Measurements from ENCODE around the gene SLC26A4. TPM values are rescaled to one million over a fixed set of nuclear protein-coding genes. Genes with fewer than 3 reads are reported as not detected.

SLC26A4 gene
- total RNA-seq, 1 donor from 2014 or later, result 0.57 TPM

DNA sequence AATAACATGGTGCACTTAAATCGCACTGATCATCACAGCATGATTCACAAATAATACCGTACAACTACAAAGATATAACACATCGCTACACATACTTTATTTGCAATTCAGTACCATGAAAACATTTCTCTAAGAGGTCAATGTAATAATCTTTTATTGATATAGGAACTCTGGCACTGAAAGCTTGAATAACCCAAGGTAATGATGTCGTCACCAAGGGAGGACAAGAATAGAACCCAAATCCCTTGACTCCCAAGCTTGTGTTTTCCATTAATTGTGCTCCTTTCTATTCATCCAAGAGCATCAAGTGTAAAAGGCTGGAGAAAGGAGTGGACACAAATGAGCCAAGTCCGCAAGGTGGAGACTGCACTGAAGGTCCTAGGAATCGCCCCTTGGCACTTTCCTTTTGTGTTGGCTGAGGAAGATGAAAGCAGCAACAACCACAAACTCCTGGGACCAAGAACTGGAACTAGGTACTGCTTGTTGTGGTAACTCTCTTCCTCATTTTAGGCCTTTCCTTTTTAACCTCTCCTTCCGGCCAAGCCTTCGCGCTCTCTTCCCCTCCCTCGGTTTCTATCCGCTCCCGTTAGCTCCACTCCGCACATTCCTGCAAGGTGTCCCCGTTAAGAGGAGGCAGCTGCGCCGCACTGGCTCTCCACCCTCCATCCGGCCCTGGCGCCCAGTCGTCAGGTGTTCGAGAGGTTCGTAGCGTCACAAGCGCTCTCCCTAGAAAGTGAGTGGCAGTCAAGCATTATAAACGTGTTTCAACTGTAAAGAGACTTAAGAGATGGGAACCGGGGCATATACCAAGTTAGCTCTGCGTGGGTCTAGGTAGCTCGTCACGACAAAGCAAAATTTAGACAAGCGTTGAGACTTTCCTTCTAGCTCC, 82.3 kb downstream of the SLC26A4 start:
- peaks cover 1% of the 10 kb centered on the region for H3K36me3 Mint-ChIP-seq (ENCODE audit: low read depth, unreplicated experiment)
- Histone ChIP-seq H3K36me3 (ENCODE audit: insufficient read depth, low read length) (no peaks in the 10 kb centered on the region), H4K20me1 (ENCODE audit: insufficient read depth, low read length) (peaks cover 31% of the 10 kb centered on the region), H3K27ac (ENCODE audit: low read depth, low read length) (peak overlapping the region; percentile 92), H3K9me3 (ENCODE audit: insufficient read depth, low read depth, low read length) (no peaks in the 10 kb centered on the region), H3K4me3 (ENCODE audit: insufficient read depth, low read depth, low read length) (peak overlapping the region; percentile 91), H3K4me1 (ENCODE audit: insufficient read depth, low read length) (peaks cover 15% of the 10 kb centered on the region), H3K4me2 (ENCODE audit: low read length) (peak overlapping the region; percentile 91), H3K79me2 (ENCODE audit: insufficient read depth, low read length) (peaks cover 40% of the 10 kb centered on the region), H3K27me3 (ENCODE audit: insufficient read depth, low read length) (no peaks in the 10 kb centered on the region), H3K9ac (ENCODE audit: low read length) (peak overlapping the region; percentile 96), H2AFZ (ENCODE audit: low read depth, low read length) (peak overlapping the region; percentile 90)
- H3K4me3 Mint-ChIP-seq (ENCODE audit: unreplicated experiment), result peak overlapping the region; percentile 98
- DNase-seq (ENCODE audit: low read depth) (no peak), FAIRE-seq (no peak)
- H3K27me3 Mint-ChIP-seq (ENCODE audit: low read depth, unreplicated experiment), result no peaks in the 10 kb centered on the region
- no peaks in the 10 kb centered on the region for H3K9me3 Mint-ChIP-seq (ENCODE audit: unreplicated experiment)
- peaks cover 20% of the 10 kb centered on the region for H3K4me1 Mint-ChIP-seq (ENCODE audit: low read depth, unreplicated experiment)
- H3K27ac Mint-ChIP-seq (ENCODE audit: unreplicated experiment), result peak overlapping the region; percentile 83
- TF ChIP-seq, protein P1, sequence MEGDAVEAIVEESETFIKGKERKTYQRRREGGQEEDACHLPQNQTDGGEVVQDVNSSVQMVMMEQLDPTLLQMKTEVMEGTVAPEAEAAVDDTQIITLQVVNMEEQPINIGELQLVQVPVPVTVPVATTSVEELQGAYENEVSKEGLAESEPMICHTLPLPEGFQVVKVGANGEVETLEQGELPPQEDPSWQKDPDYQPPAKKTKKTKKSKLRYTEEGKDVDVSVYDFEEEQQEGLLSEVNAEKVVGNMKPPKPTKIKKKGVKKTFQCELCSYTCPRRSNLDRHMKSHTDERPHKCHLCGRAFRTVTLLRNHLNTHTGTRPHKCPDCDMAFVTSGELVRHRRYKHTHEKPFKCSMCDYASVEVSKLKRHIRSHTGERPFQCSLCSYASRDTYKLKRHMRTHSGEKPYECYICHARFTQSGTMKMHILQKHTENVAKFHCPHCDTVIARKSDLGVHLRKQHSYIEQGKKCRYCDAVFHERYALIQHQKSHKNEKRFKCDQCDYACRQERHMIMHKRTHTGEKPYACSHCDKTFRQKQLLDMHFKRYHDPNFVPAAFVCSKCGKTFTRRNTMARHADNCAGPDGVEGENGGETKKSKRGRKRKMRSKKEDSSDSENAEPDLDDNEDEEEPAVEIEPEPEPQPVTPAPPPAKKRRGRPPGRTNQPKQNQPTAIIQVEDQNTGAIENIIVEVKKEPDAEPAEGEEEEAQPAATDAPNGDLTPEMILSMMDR (IDR thresholded peaks at IDR 0.05; ENCODE audit: insufficient read depth, low read depth, low read length), result no peak
- no peak for TF ChIP-seq EZH2 (IDR thresholded peaks at IDR 0.05; ENCODE audit: insufficient read depth, low read length)

DNA sequence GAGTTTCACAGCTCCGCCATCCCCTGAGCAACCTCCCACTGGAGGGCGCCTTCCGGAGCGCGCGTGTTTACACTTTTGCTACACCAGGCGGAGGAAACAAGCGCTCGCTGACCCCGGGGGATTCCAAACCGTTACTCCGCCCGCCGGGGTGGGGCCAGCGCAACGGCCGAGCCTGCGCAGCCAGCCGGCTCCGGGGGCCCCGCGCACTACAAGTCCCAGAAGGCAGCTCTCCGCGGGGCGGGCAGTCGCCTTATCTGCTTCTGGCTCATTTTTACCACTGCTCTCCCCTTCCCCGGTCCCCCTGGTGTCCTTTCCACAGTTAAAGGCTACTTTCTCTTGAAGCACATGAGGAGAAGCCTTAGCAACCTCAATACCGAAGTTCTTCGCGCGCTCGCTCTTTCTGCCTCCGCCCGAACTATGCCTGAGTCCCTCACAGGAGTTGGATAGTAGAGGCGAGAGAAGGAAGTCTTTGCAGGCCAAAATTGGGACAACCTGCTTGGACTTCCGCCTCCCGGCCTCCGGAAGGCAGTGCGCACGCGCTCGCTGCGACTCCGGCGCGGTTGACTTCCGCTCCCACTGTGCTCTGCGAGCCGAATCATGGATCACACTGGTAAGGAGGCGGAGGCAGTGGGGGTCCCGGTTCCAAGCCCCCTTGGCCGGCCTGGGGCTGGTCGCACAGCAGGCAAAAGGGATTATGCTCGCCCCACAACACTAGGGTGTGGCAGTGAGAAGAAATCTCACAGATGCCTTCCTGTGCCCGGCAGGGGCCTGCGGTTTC, 83.1 kb downstream of the SLC26A4 start, which contains the start of gene CBLL1:
TSS of gene CBLL1 (plus strand) at position 576 of the 778 bp plus-strand sequence. CDS start at position 598, 22 bp downstream.
- Histone ChIP-seq H3K9me3 (ENCODE audit: insufficient read depth, low read depth, low read length) (no peaks in the 10 kb centered on the region), H3K27ac (ENCODE audit: low read depth, low read length) (peak within 1 kb of the TSS; percentile 92), H3K4me2 (ENCODE audit: low read length) (peak within 1 kb of the TSS; percentile 91), H3K4me1 (ENCODE audit: insufficient read depth, low read length) (peaks cover 15% of the 10 kb centered on the region), H3K9ac (ENCODE audit: low read length) (peak within 1 kb of the TSS; percentile 96), H3K27me3 (ENCODE audit: insufficient read depth, low read length) (no peaks in the 10 kb centered on the region), H4K20me1 (ENCODE audit: insufficient read depth, low read length) (peaks cover 35% of the 10 kb centered on the region), H3K36me3 (ENCODE audit: insufficient read depth, low read length) (no peaks in the 10 kb centered on the region), H3K79me2 (ENCODE audit: insufficient read depth, low read length) (peaks cover 48% of the 10 kb centered on the region), H3K4me3 (ENCODE audit: insufficient read depth, low read depth, low read length) (peak within 1 kb of the TSS; percentile 91), H2AFZ (ENCODE audit: low read depth, low read length) (peak within 1 kb of the TSS; percentile 94)
- Mint-ChIP-seq H3K27me3 (ENCODE audit: low read depth, unreplicated experiment) (no peaks in the 10 kb centered on the region), H3K27ac (ENCODE audit: unreplicated experiment) (peak within 1 kb of the TSS; percentile 98), H3K4me1 (ENCODE audit: low read depth, unreplicated experiment) (peaks cover 22% of the 10 kb centered on the region), H3K36me3 (ENCODE audit: low read depth, unreplicated experiment) (peaks cover 1% of the 10 kb centered on the region), H3K9me3 (ENCODE audit: unreplicated experiment) (no peaks in the 10 kb centered on the region), H3K4me3 (ENCODE audit: unreplicated experiment) (peak within 1 kb of the TSS; percentile 98)
- no peak for FAIRE-seq
- TF ChIP-seq, protein P1 (IDR thresholded peaks at IDR 0.05; ENCODE audit: insufficient read depth, low read depth, low read length), result peak; percentile 62
- TF ChIP-seq EZH2 (IDR thresholded peaks at IDR 0.05; ENCODE audit: insufficient read depth, low read length), result no peak
- DNase-seq (ENCODE audit: low read depth), result peak; percentile 90

Measured in astrocyte (in vitro differentiated cells and primary cell).